Epidermal melanocyte (primary cell): ENCODE results near the gene NFKBIE.

ENCODE experiments used
- DNase-seq: peaks from one replicate; pipeline ENCODE4 v3.0.0; 2011; ENCODE audit warnings: low spot score; ENCODE audit not compliant: insufficient read length

NFKBIE gene

GRCh38 chr6:44297063-44298038, 32.0 kb upstream of the NFKBIE start:
- no peak for DNase-seq

- DNase-seq, result no peak
These were observed 29.8 kb upstream of the NFKBIE start for GRCh38 chr6:44294832-44295791.

GRCh38 chr6:44292661-44293365, 27.5 kb upstream of the NFKBIE start:
- DNase-seq, result no peak

GRCh38 chr6:44291841-44292240, 26.5 kb upstream of the NFKBIE start:
- DNase-seq, result no peak

GRCh38 chr6:44289726-44290260, 24.4 kb upstream of the NFKBIE start:
- DNase-seq, result no peak

GRCh38 chr6:44286747-44287146, 21.4 kb upstream of the NFKBIE start:
- DNase-seq, result no peak

GRCh38 chr6:44286285-44286565, 20.9 kb upstream of the NFKBIE start:
- no peak for DNase-seq

GRCh38 chr6:44285552-44286284, 20.4 kb upstream of the NFKBIE start:
- DNase-seq, result no peak

GRCh38 chr6:44284867-44285266, 19.5 kb upstream of the NFKBIE start:
- no peak for DNase-seq

- DNase-seq, result no peak
These were observed 18.8 kb upstream of the NFKBIE start for GRCh38 chr6:44284121-44284520.

- DNase-seq, result no peak
These were observed 13.7 kb upstream of the NFKBIE start for GRCh38 chr6:44278774-44279697.

GRCh38 chr6:44278315-44278714, 13.0 kb upstream of the NFKBIE start:
- no peak for DNase-seq

GRCh38 chr6:44277763-44278162, 12.4 kb upstream of the NFKBIE start:
- DNase-seq, result no peak

GRCh38 chr6:44276667-44277640, 11.6 kb upstream of the NFKBIE start:
- no peak for DNase-seq

- DNase-seq, result no peak
These were observed 10.6 kb upstream of the NFKBIE start for GRCh38 chr6:44275749-44276648.

- no peak for DNase-seq
These were observed 10.0 kb upstream of the NFKBIE start for GRCh38 chr6:44275271-44275748.

- no peak for DNase-seq
These were observed 8.3 kb upstream of the NFKBIE start for GRCh38 chr6:44273617-44274016.
